NCI-H2107 treated with DMSO at 0.1 percent for 48 hours (cell line): ENCODE data around the gene MAP4K2.

Experiments
- DNase-seq: peaks from one replicate; lab custom pipeline; 2025; ENCODE audit not compliant: unreplicated experiment; lab: John Stamatoyannopoulos, UW

MAP4K2 gene

DNA sequence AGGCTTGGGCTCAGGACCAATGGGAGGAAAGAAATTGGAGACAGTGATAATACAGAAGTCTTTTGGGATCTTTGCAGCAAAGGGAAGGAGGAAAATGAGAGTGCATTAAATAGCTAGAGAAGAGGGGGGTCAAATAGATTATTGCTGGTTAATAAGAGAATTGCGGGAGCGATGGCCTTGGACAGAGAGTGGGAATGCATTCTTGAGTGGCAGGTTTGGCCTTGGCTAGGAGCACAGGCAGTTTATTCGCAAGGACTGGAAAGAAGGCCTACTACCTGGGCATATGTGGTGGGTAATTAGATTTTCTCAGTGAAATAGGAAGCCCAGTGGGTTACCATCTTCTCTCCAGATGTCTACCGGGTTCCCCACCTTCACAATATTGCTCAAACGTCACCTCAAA, 10.8 kb upstream of the MAP4K2 start:
- DNase-seq: no peak

GRCh38 chr11:64810891-64811272, 7.9 kb upstream of the MAP4K2 start:
- peak; percentile 54 for DNase-seq

DNA sequence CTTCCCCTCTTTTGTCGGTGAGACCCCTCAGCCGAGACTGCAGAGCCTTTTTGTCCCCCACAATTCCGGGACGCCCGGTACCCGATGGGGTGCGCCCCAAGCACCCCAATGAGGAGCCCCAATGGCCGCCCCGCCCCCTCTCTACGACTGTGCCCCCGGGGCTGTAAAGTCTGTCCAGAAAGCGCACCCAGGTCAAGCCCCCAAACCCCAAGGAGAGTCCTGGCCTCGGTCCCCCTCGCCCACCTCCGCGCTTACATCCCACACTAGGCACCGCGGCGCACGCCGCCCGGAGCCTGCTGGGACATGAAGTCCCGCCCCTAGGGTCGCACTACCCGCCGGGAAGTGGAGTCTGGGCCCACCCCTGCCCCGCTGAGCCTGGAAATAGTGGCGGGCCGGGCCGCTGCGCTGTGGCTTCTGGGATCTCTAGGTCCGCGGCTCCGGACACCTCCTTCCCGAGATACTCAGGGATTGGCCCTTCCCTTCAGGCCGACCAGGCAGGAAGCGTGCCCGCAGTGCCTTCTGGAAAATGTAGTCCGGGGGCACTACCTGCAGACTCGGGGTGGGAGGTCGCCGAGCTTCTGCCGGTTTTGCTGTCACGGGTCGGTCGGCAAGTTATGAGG, 7.4 kb upstream of the MAP4K2 start, which contains the start of gene MEN1:
MEN1 (minus strand) TSS at position 281 of the 620 bp plus-strand sequence. CDS start 442 bp downstream, outside the sequence.
- peak; percentile 90 for DNase-seq

DNA sequence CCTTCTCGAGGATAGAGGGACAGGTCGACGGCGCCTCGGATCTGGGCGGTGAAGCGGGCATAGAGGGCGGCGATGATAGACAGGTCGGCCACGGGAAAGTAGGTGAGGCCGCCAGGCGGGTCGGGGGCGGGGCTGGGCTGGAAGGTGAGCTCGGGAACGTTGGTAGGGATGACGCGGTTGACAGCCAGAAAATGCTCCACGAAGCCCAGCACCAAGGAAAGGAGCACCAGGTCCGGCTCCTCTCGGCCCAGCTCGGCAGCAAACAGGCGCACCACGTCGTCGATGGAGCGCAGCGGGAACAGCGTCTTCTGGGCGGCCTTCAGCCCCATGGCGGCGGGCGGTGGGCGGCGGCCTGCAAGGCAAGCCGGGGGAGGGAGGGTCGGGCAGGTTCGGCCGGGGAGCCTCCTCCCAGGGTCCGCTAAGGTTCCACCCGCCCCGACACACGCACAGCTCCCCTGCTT, 6.8 kb upstream of the MAP4K2 start:
- peak; percentile 5 for DNase-seq

GRCh38 chr11:64805481-64805880, 2.5 kb upstream of the MAP4K2 start:
- DNase-seq: no peak

- DNase-seq: no peak
These were observed 1.6 kb upstream of the MAP4K2 start for GRCh38 chr11:64804346-64805210.

- DNase-seq: no peak
These were observed 882 bp upstream of the MAP4K2 start for GRCh38 chr11:64803846-64804345.

GRCh38 chr11:64802370-64803157, 450 bp downstream of the MAP4K2 start:
- no peak for DNase-seq

DNA sequence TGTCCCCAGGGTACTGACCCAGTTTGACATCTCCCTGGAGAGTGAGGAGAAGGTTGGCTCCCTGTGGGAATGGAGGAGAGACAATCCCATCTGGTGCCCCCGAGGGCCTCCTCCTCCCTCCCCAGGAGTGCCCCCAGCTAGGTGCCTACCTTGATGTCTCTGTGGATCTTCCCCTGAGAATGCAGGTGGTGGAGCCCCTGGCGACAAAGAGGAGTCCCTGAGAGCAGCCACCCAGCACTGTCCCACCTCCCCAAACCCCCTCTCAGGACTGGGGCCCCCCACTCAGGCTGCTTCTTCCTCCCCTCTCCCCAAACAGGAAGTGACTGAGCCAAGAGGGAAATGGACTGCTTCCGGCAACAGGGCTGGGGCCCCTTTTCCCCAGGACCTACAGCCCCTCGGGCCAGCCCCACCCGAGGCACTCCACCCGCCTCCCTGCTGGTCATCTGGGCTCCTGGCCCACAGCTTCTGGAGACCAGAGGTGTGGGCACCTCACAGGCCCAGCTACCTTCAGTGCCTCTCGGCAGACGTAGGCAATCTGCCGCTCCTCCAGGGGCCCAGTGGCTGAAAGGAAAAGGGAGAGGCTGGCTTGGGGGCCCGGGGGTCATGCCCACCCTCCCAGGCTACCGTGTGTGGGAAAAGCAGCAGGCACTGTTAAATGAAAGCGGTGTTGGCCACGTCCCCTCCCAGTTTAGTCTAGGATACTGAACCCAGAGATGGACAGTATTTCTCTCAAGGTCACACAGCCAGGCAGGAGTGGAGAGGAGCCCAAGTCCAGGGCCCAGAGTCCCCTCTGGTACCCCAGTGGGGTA, 1.2 kb downstream of the MAP4K2 start:
- DNase-seq: no peak

GRCh38 chr11:64801158-64801464, 1.9 kb downstream of the MAP4K2 start:
- no peak for DNase-seq

- no peak for DNase-seq
These were observed 2.5 kb downstream of the MAP4K2 start for GRCh38 chr11:64800303-64801157.

DNA sequence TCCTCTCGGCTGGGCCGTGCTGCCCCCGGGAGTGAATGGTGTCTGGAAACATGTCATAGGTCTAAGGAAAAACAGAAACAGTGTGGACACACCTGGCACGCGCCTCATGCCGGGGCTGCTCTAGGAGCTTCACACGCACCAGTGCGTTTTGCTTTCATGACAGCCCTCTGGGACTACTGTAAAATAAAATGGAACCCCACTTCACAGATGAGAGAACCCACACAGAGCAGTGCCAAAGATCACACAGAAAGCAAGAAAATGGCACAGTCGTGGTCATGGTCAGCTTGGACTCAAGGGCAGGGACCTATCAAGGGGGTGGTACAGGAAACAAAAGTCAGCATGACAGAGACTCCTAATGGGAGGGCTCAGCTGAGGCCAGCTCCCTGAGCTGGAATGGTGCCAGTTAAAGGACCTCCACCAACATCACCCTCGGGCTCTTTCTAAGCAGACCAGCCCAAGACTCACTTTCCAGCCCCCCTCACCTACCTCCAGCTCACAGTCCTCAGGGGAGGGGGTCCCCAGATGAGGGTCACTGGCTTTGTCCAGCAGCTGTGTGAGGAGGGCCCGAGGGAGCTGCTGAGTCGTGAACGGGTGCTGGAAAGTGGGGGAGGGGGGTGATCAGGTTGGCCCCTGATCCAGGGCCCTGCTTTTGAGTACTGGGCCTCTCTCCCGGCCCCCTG, 3.3 kb downstream of the MAP4K2 start:
- DNase-seq: peak; percentile 40

- no peak for DNase-seq
These were observed 3.8 kb downstream of the MAP4K2 start for GRCh38 chr11:64799256-64799622.

- DNase-seq: no peak
These were observed 6.1 kb downstream of the MAP4K2 start for GRCh38 chr11:64796757-64797541.

GRCh38 chr11:64796047-64796756, 6.8 kb downstream of the MAP4K2 start:
- no peak for DNase-seq

GRCh38 chr11:64794526-64794925, 8.5 kb downstream of the MAP4K2 start:
- DNase-seq: no peak

DNA sequence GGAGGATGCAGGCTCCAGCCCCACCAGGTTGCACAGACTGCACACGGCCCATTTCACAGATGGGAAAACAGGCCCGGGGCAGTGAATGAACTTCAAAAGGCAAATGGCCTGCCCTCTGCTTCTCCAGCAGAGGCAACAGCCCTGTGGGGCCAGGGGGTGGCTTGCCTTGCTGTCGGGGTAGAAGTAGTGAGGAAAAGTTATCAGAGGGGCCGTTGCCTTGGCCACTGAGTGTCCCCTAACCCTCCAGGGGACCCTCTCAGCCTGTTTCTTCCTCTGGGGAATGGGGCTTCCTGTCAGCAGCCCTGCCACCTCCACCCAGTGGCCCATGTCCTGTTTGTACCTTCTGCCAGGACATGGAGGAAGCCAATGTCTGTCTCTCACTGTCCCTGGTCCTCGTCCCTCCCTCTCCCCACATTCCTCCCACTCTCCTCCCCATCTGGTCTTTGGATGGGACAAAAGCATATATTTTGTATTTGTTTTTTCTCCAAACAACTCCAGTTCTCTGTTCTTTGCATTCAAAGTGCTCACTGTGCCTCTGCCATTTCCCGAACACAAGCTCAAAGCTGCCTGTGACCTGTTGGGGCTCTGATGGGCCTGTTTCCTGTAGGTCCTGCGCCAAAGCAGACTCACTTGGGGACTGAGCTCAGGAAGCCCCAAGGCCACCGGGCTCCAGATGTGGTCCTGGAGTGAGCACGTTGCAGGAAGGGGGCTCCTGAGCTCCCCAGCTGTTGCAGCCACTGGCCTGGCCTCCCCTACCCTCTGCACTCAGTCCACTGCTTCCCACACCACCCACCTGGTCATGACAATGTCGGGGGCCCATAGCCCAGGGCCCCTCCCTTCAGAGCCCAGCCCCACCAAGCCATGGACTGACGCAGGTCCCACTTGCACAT, 9.5 kb downstream of the MAP4K2 start:
- DNase-seq: no peak
